BE2C (cell line): Measurements from ENCODE around the gene TSACC.

Experiments
- DNase-seq: peaks from one replicate; pipeline ENCODE4 v3.0.0-alpha.2; 2020
- H3K27me3 ChIP-seq: fragments of 250-450 bp; sonication (Bioruptor Pico); 2 replicates; pipeline ENCODE4 v1.5.1; 2020; ENCODE audit warnings: mild to moderate bottlenecking
- H3K36me3 ChIP-seq: fragments of 250-450 bp; sonication (Bioruptor Pico); 2 replicates; pipeline ENCODE4 v1.5.1; 2020; ENCODE audit warnings: mild to moderate bottlenecking
- H3K4me1 ChIP-seq: fragments of 250-450 bp; sonication (Bioruptor Pico); 2 replicates; pipeline ENCODE4 v1.5.1; 2020
- H3K4me3 ChIP-seq: 2 replicates; pipeline ENCODE4 v1.5.1; 2011; ENCODE audit warnings: low read depth, low read length
- H3K9me3 ChIP-seq: fragments of 250-450 bp; sonication (Bioruptor Pico); 2 replicates; pipeline ENCODE4 v1.5.1; 2020
- CTCF ChIP-seq: IDR thresholded peaks from 2 replicates; pipeline ENCODE4 v1.5.1; 2012; ENCODE audit warnings: mild to moderate bottlenecking, low read depth, low read length

The TSACC gene

DNA sequence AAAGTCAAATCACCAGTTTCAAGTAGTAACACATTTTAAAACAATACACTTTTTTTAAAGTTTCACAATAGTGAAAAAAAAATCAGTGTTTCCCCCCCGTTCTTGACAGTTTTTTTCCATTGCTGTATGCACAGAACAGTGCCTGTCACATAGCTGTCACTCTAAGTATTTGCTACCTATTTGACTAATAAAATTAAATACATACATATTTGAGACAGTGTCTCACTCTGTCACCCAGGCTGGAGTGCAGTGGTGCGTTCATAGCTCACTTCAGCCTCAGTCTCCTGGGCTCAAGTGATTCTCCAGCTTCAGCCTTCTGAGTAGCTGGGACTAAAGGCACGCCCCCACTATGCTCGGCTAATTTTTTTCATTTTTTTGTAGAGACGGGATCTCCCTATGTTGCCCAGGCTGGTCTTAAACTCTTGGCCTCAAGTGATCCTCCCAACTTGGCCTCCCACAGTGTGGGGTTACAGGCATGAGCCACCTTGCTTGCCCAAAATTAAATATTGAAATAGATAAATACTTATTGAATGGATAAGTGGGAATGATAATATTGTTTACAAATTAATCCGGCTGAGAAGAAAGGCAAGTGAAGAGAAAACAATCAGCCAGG lies 18.0 kb downstream of the TSACC start:
- H3K36me3 ChIP-seq: no peaks in the 10 kb centered on the region
- no peaks in the 10 kb centered on the region for H3K4me1 ChIP-seq
- no peak for TF ChIP-seq CTCF
- H3K4me3 ChIP-seq: no peak overlapping the region
- H3K9me3 ChIP-seq: no peaks in the 10 kb centered on the region
- DNase-seq: no peak
- no peaks in the 10 kb centered on the region for H3K27me3 ChIP-seq

- Histone ChIP-seq H3K4me3 (no peak overlapping the region), H3K4me1 (no peaks in the 10 kb centered on the region), H3K27me3 (no peaks in the 10 kb centered on the region), H3K9me3 (no peaks in the 10 kb centered on the region), H3K36me3 (no peaks in the 10 kb centered on the region)
- peak; percentile 76 for TF ChIP-seq CTCF
- peak; percentile 69 for DNase-seq
Measured at GRCh38 chr1:156356875-156357534, 18.7 kb downstream of the TSACC start.

DNA sequence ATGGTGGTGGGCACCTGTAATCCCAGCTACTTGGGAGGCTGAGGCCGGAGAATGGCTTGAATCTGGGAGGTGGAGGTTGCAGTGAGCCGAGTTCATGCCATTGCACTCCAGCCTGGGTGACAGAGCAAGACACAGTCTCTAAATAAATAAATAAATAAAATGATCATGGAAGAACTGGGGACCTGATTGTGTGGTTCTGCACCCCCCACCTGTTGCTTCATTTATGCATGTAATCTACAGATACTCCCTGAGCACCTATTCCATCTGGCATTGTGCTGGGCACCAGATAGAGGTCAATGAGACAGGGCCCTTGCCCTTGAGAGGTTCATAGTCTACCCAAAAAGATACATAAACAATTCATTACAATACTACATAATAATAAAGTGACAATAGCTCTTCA lies 19.7 kb downstream of the TSACC start:
- H3K4me1 ChIP-seq: no peaks in the 10 kb centered on the region
- no peaks in the 10 kb centered on the region for H3K36me3 ChIP-seq
- DNase-seq: no peak
- no peak overlapping the region for H3K4me3 ChIP-seq
- H3K27me3 ChIP-seq: no peaks in the 10 kb centered on the region
- no peaks in the 10 kb centered on the region for H3K9me3 ChIP-seq
- TF ChIP-seq CTCF: no peak

- no peak for DNase-seq
- no peaks in the 10 kb centered on the region for H3K36me3 ChIP-seq
- H3K4me3 ChIP-seq: no peak overlapping the region
- no peaks in the 10 kb centered on the region for H3K9me3 ChIP-seq
- no peaks in the 10 kb centered on the region for H3K4me1 ChIP-seq
- H3K27me3 ChIP-seq: no peaks in the 10 kb centered on the region
- TF ChIP-seq CTCF: no peak
Measured at GRCh38 chr1:156358641-156359040, 20.3 kb downstream of the TSACC start.

- no peaks in the 10 kb centered on the region for H3K36me3 ChIP-seq
- no peak overlapping the region for H3K4me3 ChIP-seq
- no peaks in the 10 kb centered on the region for H3K9me3 ChIP-seq
- DNase-seq: no peak
- no peaks in the 10 kb centered on the region for H3K4me1 ChIP-seq
- no peaks in the 10 kb centered on the region for H3K27me3 ChIP-seq
- TF ChIP-seq CTCF: no peak
Measured at GRCh38 chr1:156359249-156359648, 20.9 kb downstream of the TSACC start.

DNA sequence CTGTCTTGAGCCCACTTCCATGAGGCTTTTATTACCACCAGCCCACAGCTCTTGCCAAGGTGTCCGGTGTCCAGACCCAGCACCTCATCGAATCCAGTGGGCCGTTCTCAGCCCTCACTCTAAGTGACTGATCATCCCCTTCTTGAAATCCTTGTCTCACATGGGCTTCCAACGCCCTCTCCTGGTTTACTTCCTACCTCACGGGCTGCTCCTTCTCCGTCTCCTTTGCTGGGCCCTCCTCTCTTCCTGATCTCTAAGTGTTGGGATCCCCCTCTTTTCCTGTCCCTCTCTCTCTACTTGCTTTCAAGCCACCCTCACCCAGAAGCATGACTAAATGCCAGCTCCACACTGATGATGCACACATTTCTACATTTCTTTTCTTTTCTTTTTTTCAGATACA lies 21.6 kb downstream of the TSACC start:
- no peaks in the 10 kb centered on the region for H3K9me3 ChIP-seq
- no peaks in the 10 kb centered on the region for H3K27me3 ChIP-seq
- peak; percentile 67 for DNase-seq

More for the DNA sequence above, 21.6 kb downstream of the TSACC start:
- no peak overlapping the region for H3K4me3 ChIP-seq
- H3K36me3 ChIP-seq: no peaks in the 10 kb centered on the region
- no peaks in the 10 kb centered on the region for H3K4me1 ChIP-seq
- TF ChIP-seq CTCF: peak; percentile 75
